AG04449 (cell line): ENCODE measurements around the gene CDK4.

ENCODE experiments used
- CTCF ChIA-PET: fragments of 350-600 bp; formaldehyde crosslinking; extraction: SDS; loops from one replicate; lab custom pipeline; 2021; ENCODE audit warnings: antibody characterized with exemption; lab: Yijun Ruan, JAX
- POLR2A ChIA-PET: fragments of 400-600, 350-600 bp; formaldehyde crosslinking; extraction: SDS; loops from one replicate; lab custom pipeline; 2020; ENCODE audit warnings: antibody characterized with exemption, inconsistent platforms; lab: Yijun Ruan, JAX
- DNase-seq: peaks from one replicate; pipeline ENCODE4 v3.0.0-alpha.2; 2010; ENCODE audit warnings: low read depth, low spot score
- H3K4me3 ChIP-seq: 2 replicates; pipeline ENCODE4 v1.5.1; 2011; ENCODE audit warnings: low read depth, mild to moderate bottlenecking, control low read depth, low read length
- TF ChIP-seq, protein P1 (sequence below): IDR thresholded peaks from one replicate; pipeline ENCODE4 v1.5.1; 2011; ENCODE audit warnings: mild to moderate bottlenecking, moderate library complexity, low read length, control low read depth, inconsistent platforms; ENCODE audit not compliant: insufficient read depth; ENCODE audit errors: missing control alignments

The CDK4 gene

GRCh38 chr12:57744777-57745484, 7.2 kb downstream of the CDK4 start, which contains the start of gene TSPAN31:
Gene TSPAN31 (plus strand): TSS chr12:57745039. CDS start chr12:57745155, 116 bp downstream.
- TF ChIP-seq, protein P1, sequence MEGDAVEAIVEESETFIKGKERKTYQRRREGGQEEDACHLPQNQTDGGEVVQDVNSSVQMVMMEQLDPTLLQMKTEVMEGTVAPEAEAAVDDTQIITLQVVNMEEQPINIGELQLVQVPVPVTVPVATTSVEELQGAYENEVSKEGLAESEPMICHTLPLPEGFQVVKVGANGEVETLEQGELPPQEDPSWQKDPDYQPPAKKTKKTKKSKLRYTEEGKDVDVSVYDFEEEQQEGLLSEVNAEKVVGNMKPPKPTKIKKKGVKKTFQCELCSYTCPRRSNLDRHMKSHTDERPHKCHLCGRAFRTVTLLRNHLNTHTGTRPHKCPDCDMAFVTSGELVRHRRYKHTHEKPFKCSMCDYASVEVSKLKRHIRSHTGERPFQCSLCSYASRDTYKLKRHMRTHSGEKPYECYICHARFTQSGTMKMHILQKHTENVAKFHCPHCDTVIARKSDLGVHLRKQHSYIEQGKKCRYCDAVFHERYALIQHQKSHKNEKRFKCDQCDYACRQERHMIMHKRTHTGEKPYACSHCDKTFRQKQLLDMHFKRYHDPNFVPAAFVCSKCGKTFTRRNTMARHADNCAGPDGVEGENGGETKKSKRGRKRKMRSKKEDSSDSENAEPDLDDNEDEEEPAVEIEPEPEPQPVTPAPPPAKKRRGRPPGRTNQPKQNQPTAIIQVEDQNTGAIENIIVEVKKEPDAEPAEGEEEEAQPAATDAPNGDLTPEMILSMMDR, result no peak
- peak within 1 kb of the TSS; percentile 98 for H3K4me3 ChIP-seq
- ChIA-PET POLR2A (interaction anchor here (0.5 to 1.5 kb wide), 6 partner anchors 8 to 681 kb away, joined by 3 to 7 read pairs (median 6); partner anchors contain the start of genes EEF1AKMT3 and METTL1), CTCF (interaction anchor here (0.8 to 4.7 kb wide), 6 partner anchors 8 to 162 kb away, joined by 3 to 26 read pairs (median 8); no protein-coding TSS in a partner anchor)
- peak; percentile 85 for DNase-seq

DNA sequence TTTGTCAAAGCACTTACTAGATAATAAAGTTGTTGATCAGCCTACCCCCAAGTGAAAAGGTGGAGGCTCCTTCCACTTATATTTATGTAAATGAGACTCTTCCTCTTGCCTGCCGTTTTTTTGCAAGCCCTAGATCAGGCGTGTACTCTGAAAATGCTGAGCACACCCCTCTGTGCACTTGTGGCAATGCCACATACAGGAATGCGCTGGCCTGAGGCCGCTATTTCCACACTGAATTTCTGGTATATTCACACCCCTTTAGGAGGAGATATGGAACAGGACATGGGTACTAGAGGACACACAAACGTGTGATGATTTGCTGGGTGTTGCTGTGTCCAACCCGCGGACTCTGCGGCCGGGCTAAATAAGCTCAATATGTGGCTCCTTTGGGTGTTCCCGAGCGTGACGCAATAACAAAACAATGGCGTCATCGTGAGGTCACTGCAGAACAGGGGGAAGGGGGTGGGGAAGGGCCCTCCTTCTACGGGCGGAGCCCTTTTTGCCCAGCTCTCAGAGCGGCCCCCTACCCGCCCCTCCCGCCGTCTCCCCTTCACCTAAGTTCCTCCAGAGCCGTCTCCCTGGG, 7.8 kb downstream of the CDK4 start:
- ChIA-PET POLR2A (interaction anchor here (1.0 to 1.5 kb wide), 5 partner anchors 8 to 681 kb away, joined by 3 to 7 read pairs (median 7); partner anchors contain the start of genes EEF1AKMT3 and METTL1), CTCF (interaction anchor here (0.8 to 4.7 kb wide), 4 partner anchors 10 to 18 kb away, joined by 3 to 26 read pairs (median 14); no protein-coding TSS in a partner anchor)
- no peak for DNase-seq

GRCh38 chr12:57743769-57744168, 8.3 kb downstream of the CDK4 start:
- ChIA-PET CTCF (interaction anchor here (0.8 to 4.7 kb wide), 3 partner anchors 9 to 18 kb away, joined by 3 to 26 read pairs (median 11); no protein-coding TSS in a partner anchor), POLR2A (interaction anchor here (1.5 kb wide), 1 partner anchor 17 kb away, joined by 7 read pairs; no protein-coding TSS in a partner anchor)
- TF ChIP-seq, protein P1, result no peak
- no peak for DNase-seq
- no peak overlapping the region for H3K4me3 ChIP-seq

More for the DNA sequence above, 7.8 kb downstream of the CDK4 start:
- TF ChIP-seq, protein P1, result no peak
- peak overlapping the region; percentile 98 for H3K4me3 ChIP-seq

GRCh38 chr12:57741844-57742738, 10.0 kb downstream of the CDK4 start:
- POLR2A ChIA-PET, result no interaction called here
- DNase-seq, result no peak
- CTCF ChIA-PET, result interaction anchor here (0.9 to 4.7 kb wide), 5 partner anchors 8 to 158 kb away, joined by 3 to 26 read pairs (median 6); no protein-coding TSS in a partner anchor
- TF ChIP-seq, protein P1, result no peak
- H3K4me3 ChIP-seq, result no peak overlapping the region

GRCh38 chr12:57741413-57741789, 10.7 kb downstream of the CDK4 start:
- ChIA-PET POLR2A (no interaction called here), CTCF (interaction anchor here (0.9 to 4.7 kb wide), 5 partner anchors 15 to 164 kb away, joined by 3 to 26 read pairs (median 3); no protein-coding TSS in a partner anchor)
- TF ChIP-seq, protein P1, result no peak
- H3K4me3 ChIP-seq, result no peak overlapping the region
- no peak for DNase-seq
